ENCODE results near the gene TMEM109.

DNA sequence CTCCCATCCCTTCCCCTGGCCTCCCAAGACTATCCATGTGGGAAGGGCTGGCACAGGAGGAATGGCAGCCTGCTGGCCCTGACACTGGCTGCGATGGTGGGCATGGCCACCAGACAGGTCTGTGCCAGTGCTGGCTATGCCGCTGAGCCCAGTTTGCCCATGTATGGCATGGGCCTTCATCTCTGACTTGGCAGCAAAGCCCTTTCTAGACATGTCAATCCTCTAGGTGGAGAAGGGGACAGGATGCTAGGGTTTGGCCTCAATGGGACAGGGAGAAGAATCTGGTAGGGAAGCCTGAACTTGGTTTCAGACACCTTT, 37.8 kb upstream of the TMEM109 start:
- TF ChIP-seq, protein P1, sequence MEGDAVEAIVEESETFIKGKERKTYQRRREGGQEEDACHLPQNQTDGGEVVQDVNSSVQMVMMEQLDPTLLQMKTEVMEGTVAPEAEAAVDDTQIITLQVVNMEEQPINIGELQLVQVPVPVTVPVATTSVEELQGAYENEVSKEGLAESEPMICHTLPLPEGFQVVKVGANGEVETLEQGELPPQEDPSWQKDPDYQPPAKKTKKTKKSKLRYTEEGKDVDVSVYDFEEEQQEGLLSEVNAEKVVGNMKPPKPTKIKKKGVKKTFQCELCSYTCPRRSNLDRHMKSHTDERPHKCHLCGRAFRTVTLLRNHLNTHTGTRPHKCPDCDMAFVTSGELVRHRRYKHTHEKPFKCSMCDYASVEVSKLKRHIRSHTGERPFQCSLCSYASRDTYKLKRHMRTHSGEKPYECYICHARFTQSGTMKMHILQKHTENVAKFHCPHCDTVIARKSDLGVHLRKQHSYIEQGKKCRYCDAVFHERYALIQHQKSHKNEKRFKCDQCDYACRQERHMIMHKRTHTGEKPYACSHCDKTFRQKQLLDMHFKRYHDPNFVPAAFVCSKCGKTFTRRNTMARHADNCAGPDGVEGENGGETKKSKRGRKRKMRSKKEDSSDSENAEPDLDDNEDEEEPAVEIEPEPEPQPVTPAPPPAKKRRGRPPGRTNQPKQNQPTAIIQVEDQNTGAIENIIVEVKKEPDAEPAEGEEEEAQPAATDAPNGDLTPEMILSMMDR (conservative IDR thresholded peaks at IDR 0.05; ENCODE audit: low read depth in 2 of 2) = no peak
- TF ChIP-seq, protein P2, sequence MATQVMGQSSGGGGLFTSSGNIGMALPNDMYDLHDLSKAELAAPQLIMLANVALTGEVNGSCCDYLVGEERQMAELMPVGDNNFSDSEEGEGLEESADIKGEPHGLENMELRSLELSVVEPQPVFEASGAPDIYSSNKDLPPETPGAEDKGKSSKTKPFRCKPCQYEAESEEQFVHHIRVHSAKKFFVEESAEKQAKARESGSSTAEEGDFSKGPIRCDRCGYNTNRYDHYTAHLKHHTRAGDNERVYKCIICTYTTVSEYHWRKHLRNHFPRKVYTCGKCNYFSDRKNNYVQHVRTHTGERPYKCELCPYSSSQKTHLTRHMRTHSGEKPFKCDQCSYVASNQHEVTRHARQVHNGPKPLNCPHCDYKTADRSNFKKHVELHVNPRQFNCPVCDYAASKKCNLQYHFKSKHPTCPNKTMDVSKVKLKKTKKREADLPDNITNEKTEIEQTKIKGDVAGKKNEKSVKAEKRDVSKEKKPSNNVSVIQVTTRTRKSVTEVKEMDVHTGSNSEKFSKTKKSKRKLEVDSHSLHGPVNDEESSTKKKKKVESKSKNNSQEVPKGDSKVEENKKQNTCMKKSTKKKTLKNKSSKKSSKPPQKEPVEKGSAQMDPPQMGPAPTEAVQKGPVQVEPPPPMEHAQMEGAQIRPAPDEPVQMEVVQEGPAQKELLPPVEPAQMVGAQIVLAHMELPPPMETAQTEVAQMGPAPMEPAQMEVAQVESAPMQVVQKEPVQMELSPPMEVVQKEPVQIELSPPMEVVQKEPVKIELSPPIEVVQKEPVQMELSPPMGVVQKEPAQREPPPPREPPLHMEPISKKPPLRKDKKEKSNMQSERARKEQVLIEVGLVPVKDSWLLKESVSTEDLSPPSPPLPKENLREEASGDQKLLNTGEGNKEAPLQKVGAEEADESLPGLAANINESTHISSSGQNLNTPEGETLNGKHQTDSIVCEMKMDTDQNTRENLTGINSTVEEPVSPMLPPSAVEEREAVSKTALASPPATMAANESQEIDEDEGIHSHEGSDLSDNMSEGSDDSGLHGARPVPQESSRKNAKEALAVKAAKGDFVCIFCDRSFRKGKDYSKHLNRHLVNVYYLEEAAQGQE (IDR thresholded peaks at IDR 0.05; ENCODE audit: unreplicated experiment) = no peak
- no peak for TF ChIP-seq EZH2 (IDR thresholded peaks at IDR 0.05; ENCODE audit: low read depth, unreplicated experiment)
- TF ChIP-seq POLR2AphosphoS5 (IDR thresholded peaks at IDR 0.05; ENCODE audit: low read depth) = no peak
- TF ChIP-seq EZH2phosphoT487 (IDR thresholded peaks at IDR 0.05; ENCODE audit: unreplicated experiment) = no peak
- no peak for TF ChIP-seq NANOG (IDR thresholded peaks at IDR 0.05; ENCODE audit: borderline replicate concordance)
- TF ChIP-seq, protein P3, sequence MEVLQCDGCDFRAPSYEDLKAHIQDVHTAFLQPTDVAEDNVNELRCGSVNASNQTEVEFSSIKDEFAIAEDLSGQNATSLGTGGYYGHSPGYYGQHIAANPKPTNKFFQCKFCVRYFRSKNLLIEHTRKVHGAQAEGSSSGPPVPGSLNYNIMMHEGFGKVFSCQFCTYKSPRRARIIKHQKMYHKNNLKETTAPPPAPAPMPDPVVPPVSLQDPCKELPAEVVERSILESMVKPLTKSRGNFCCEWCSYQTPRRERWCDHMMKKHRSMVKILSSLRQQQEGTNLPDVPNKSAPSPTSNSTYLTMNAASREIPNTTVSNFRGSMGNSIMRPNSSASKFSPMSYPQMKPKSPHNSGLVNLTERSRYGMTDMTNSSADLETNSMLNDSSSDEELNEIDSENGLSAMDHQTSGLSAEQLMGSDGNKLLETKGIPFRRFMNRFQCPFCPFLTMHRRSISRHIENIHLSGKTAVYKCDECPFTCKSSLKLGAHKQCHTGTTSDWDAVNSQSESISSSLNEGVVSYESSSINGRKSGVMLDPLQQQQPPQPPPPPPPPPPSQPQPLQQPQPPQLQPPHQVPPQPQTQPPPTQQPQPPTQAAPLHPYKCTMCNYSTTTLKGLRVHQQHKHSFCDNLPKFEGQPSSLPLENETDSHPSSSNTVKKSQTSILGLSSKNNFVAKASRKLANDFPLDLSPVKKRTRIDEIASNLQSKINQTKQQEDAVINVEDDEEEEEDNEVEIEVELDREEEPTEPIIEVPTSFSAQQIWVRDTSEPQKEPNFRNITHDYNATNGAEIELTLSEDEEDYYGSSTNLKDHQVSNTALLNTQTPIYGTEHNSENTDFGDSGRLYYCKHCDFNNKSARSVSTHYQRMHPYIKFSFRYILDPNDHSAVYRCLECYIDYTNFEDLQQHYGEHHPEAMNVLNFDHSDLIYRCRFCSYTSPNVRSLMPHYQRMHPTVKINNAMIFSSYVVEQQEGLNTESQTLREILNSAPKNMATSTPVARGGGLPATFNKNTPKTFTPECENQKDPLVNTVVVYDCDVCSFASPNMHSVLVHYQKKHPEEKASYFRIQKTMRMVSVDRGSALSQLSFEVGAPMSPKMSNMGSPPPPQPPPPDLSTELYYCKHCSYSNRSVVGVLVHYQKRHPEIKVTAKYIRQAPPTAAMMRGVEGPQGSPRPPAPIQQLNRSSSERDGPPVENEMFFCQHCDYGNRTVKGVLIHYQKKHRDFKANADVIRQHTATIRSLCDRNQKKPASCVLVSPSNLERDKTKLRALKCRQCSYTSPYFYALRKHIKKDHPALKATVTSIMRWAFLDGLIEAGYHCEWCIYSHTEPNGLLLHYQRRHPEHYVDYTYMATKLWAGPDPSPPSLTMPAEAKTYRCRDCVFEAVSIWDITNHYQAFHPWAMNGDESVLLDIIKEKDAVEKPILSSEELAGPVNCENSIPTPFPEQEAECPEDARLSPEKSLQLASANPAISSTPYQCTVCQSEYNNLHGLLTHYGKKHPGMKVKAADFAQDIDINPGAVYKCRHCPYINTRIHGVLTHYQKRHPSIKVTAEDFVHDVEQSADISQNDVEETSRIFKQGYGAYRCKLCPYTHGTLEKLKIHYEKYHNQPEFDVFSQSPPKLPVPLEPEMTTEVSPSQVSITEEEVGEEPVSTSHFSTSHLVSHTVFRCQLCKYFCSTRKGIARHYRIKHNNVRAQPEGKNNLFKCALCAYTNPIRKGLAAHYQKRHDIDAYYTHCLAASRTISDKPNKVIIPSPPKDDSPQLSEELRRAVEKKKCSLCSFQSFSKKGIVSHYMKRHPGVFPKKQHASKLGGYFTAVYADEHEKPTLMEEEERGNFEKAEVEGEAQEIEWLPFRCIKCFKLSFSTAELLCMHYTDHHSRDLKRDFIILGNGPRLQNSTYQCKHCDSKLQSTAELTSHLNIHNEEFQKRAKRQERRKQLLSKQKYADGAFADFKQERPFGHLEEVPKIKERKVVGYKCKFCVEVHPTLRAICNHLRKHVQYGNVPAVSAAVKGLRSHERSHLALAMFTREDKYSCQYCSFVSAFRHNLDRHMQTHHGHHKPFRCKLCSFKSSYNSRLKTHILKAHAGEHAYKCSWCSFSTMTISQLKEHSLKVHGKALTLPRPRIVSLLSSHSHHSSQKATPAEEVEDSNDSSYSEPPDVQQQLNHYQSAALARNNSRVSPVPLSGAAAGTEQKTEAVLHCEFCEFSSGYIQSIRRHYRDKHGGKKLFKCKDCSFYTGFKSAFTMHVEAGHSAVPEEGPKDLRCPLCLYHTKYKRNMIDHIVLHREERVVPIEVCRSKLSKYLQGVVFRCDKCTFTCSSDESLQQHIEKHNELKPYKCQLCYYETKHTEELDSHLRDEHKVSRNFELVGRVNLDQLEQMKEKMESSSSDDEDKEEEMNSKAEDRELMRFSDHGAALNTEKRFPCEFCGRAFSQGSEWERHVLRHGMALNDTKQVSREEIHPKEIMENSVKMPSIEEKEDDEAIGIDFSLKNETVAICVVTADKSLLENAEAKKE (CRISPR knock-in tag; IDR thresholded peaks at IDR 0.05) = no peak
- no peak for TF ChIP-seq STAT1 (IDR thresholded peaks at IDR 0.05; ENCODE audit: unreplicated experiment)
- no peak for TF ChIP-seq ZNF331 (CRISPR knock-in tag; IDR thresholded peaks at IDR 0.05; ENCODE audit: low read depth)
- TF ChIP-seq JUNB (IDR thresholded peaks at IDR 0.05; ENCODE audit: unreplicated experiment) = no peak
- no peak for TF ChIP-seq CREB1 (CRISPR knock-in tag; IDR thresholded peaks at IDR 0.05; ENCODE audit: low read depth)
- TF ChIP-seq, protein P4, sequence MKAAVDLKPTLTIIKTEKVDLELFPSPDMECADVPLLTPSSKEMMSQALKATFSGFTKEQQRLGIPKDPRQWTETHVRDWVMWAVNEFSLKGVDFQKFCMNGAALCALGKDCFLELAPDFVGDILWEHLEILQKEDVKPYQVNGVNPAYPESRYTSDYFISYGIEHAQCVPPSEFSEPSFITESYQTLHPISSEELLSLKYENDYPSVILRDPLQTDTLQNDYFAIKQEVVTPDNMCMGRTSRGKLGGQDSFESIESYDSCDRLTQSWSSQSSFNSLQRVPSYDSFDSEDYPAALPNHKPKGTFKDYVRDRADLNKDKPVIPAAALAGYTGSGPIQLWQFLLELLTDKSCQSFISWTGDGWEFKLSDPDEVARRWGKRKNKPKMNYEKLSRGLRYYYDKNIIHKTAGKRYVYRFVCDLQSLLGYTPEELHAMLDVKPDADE (IDR thresholded peaks at IDR 0.05) = no peak

All from GM23338 (cell line).